Sciatic nerve (tissue), 2 donors: Measurements from ENCODE around the gene CADPS. TPM values are rescaled to one million over a fixed set of nuclear protein-coding genes. Genes with fewer than 3 reads are reported as not detected.

ENCODE experiments used
- ATAC-seq: fragments of 200-7000 bp; cut with Tn5 transposase; one replicate; pipeline ENCODE4 v1.9.1; 2020; ENCODE audit warnings: mild to moderate bottlenecking, moderate library complexity
- DNase-seq: peaks from one replicate; pipeline ENCODE4 v3.0.0-alpha.2; 2020; ENCODE audit warnings: low spot score
- intact Hi-C: fragments of 100-400 bp; cut with DNase I; formaldehyde crosslinking; loops from one replicate; pipeline ENCODE4 v1.14.2; 2022
- total RNA-seq: library from RNA; stranded (reverse); fragmentation: NEBNext Ultra II Directional; extraction: Animal tissue kit (Norgen Biotek cat#: 25700); gene quantifications from one replicate; pipeline ENCODE4 v1.2.1, GENCODE V29; 2021
- donor health status: DM: no; HTN: no; CAD: no.
- donor health status: DM: no; HTN: no; CAD: no.

Gene CADPS
- total RNA-seq, 1 donor from 2014 or later = 1.1 TPM

- ATAC-seq (no peak), DNase-seq (no peak)
- intact Hi-C loops = no loop called here
Observed at GRCh38 chr3:62521464-62522105, 353.6 kb downstream of the CADPS start.

DNA sequence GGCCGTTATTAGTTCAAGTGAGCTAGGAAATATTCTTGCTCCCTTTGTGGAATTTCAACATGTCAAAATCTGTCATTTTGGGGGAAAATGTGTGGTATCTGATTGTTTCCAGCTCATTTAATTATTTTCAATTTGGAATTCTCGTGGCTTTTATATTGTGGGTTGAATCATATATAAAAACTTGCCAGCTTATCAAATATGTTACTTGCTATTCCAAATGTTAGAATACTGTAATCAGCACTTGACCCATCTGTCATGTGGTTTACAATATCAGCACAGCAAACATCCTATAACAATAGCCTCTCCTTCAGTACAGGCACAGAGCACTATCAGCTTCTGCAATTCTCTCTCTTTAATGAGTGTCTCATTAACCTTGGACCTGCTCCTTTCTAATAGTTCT is 371.7 kb downstream of the CADPS start:
- intact Hi-C loops = no loop called here
- ATAC-seq = no peak

GRCh38 chr3:62502315-62503300 is 372.6 kb downstream of the CADPS start:
- ATAC-seq (no peak), DNase-seq (no peak)
- intact Hi-C loops = no loop called here

More for the DNA sequence above, 371.7 kb downstream of the CADPS start:
- DNase-seq = no peak

GRCh38 chr3:62501289-62501668 is 373.9 kb downstream of the CADPS start:
- no peak for ATAC-seq
- intact Hi-C loops = no loop called here
- DNase-seq = no peak

DNA sequence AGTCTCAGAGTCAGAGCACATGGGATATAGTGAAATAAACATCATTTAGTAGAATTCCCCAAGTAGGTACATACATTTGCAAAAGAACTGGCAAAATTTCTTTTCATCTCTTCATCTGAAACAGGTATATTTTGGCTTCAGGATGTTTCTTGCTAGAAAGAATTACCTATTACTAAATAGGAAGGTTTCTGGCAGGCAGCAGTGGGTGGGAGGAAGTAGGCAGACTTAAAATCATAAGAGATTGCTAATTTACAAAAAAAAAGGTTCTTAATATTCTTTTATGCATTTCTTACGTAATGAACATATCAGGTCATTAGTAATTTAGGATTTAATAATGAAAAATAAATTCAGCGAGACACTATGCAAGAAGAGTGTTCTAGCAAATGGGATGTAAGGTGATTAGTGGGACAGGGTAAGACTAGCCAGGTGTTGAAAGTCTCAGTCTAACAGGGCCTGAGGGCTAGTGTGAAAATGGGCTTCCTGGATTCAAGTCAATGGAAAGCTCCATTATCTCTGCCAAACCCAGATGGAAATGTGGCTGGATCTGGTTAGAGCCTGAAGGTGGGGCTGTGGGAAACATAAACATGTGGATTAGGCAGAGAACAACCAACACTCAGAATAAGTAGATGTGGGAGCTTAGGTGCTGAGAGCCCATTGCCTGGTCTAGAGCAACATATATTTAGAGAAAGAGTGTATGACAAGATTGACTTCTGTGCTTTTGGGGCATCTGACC is 374.5 kb downstream of the CADPS start:
- ATAC-seq (no peak), DNase-seq (no peak)
- intact Hi-C loops = no loop called here

DNA sequence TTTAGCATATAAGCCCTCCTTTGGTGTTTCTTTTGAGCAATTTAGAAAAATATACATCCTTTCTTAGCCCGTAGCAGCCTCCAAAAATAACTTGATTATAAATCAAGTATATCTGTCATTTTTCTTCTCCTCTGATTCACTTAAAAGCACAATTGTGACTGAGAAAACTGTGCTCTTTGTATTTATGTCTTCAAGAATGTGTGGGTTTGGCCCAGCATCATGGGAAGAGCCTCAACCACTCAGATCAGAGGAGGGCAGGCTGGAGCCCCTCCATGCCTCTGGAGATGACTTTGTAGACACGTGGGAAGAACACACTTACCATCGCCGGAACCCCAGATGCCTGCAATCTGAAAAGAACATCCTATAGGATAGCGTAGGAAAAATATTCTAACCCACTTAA is 378.1 kb downstream of the CADPS start:
- no peak for DNase-seq
- ATAC-seq = no peak
- intact Hi-C loops = no loop called here

DNA sequence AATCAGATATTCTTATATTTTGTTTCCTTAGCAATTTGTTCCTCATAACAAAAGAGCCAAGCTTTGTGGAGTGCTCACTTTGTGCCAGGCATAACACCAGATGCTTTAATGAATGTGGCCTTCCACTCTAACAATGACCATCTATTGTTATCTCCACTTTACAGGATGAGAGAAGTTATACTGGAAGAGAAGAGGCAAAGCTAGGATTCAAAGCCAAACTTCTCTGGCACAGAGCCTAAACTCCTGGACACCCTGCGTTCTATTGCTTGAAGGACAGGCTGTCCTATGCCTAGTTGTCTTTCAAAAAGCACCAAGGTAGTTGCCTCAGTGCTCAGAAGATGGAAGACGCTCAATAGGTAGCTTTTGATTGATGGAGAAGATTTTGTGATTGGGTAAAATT is 378.7 kb downstream of the CADPS start:
- intact Hi-C loops = no loop called here
- no peak for DNase-seq
- ATAC-seq = no peak

- intact Hi-C loops = no loop called here
- ATAC-seq = no peak
- no peak for DNase-seq
Observed at GRCh38 chr3:62493109-62493801, 382.0 kb downstream of the CADPS start.

DNA sequence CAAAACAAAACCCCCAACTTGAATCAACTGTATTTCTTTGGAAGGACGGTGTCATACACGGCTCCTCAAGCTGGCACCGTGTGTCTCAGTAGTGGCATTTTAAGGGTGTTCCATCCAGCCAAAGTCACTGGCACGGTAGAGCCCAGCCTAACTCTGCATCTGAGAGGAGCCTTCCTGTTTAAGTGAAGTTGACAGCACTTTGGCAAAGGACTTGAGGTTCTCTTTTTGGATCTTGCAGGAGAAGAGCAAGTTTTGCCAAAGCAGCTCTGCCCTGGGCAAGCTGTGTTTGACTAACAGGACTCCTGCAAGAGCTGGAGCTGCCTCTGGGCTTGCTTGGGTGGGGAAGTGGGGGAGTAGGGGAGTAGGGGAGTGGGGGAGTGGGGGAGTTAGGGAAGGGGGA is 392.3 kb downstream of the CADPS start:
- ATAC-seq = no peak
- intact Hi-C loops = no loop called here
- DNase-seq = no peak

DNA sequence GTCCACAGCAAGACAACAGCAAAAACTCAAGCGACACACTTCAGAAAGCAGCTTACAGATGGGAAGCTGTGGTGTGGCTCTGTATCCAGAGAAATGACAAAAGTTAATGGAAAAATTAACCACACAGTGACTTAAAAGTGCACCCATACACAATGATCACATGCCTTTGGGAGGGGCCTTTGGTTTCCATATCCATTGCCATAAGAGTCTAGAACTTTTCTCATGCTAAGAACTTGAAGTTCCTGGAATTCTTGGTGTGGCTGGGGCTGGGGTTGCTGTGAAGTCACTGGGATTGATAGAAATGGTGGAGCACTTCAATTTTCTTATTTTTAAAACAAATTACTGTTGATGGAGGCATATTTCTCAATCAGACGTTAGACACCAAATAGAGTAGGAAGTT is 393.3 kb downstream of the CADPS start:
- intact Hi-C loops = no loop called here
- ATAC-seq (no peak), DNase-seq (no peak)

DNA sequence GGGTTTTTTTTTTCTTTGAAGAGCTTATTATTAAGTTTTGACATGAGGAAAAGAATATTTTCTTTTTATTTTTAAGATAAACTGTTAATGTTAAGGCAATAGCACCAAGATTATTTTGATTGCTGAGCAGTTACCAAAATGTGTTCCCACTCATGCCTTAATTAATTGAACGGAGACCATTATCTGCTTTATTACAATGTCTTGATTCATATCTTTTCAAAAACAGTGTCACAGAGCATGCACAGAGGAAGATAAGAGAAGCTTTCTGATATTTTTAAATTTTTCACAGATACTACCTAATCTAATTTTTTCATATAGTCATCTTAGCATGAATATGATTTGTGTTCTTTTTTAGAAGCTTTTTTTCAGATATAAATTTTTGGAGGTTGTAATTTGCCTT is 395.2 kb downstream of the CADPS start:
- intact Hi-C loops = no loop called here
- DNase-seq (no peak), ATAC-seq (no peak)

GRCh38 chr3:62479326-62479725 is 395.9 kb downstream of the CADPS start:
- no peak for DNase-seq
- intact Hi-C loops = no loop called here
- ATAC-seq = no peak

DNA sequence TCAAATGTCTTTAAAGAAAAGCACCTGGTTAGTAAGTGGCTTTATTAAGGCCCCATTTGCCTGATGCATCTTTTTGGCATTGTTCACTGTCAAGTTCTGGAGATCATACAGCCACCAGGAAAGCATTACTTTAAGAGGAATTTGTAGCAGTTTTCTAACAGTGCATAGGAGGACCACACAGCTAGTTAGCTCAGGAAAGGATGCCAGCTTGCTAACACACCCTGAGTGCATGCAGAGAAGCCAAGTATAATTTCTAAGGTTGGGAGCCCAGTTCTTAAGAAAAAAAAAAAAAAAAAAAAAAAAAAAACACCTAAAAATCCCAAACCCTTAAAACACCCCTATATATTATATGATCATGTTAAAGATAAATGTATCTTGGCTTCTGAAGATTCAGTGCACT is 399.9 kb downstream of the CADPS start:
- ATAC-seq (no peak), DNase-seq (no peak)
- intact Hi-C loops = no loop called here

- ATAC-seq = no peak
- no peak for DNase-seq
- intact Hi-C loops = no loop called here
Observed at GRCh38 chr3:62467966-62468722, 407.1 kb downstream of the CADPS start.

- DNase-seq (no peak), ATAC-seq (no peak)
- intact Hi-C loops = no loop called here
Observed at GRCh38 chr3:62462788-62463187, 412.4 kb downstream of the CADPS start.

DNA sequence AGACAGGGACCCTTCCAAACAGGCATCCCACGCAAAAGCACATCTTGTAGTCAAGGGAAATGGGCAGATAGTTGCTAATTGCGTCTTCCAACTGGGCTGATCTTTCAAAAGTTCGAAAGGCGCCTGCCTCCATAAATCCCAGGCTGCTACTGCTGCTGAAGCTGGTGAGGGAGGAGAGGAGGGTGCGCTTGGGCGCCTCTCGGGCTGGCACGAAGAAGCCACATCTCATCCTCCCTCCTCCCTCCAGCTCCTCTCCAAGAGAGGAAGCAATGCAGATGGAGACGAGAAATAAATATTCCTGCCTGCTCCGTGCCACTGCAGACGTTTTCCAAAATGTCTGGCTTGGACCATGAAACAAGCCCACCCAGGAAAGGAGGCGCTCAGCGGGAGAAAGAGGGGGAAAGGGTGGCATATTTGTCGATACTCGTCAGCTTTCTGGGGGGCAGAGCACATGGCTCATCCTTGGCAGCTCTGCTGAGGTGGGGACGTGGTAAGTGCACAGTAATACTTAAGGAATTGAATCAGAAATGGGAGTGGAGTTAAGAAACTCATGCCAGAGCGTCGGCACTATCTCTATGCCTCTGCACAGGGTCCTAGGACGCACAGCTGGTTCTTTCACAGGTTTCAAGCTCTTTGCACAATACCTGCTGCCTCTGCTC is 413.0 kb downstream of the CADPS start:
- no peak for DNase-seq
- ATAC-seq = no peak
- intact Hi-C loops = no loop called here

GRCh38 chr3:62454916-62455315 is 420.3 kb downstream of the CADPS start:
- intact Hi-C loops = no loop called here
- DNase-seq (no peak), ATAC-seq (no peak)

GRCh38 chr3:62453448-62453847 is 421.8 kb downstream of the CADPS start:
- intact Hi-C loops = no loop called here
- DNase-seq (no peak), ATAC-seq (no peak)
